Lung (tissue), 16 donors: Measurements from ENCODE around the gene ZMAT2. TPM values are rescaled to one million over a fixed set of nuclear protein-coding genes. Genes with fewer than 3 reads are reported as not detected.
"Not testable (repeated sequence)": the region's sequence is repeated elsewhere in the genome, so short reads cannot be mapped to it uniquely, and the experiment has no call there.

Experiments
- ATAC-seq: fragments of 200-7000 bp; cut with Tn5 transposase; one replicate; pipeline ENCODE4 v1.9.1; 2020; ENCODE audit warnings: moderate number of reproducible peaks; ENCODE audit not compliant: insufficient read depth, low FRiP score
- DNase-seq, 3 donors: peaks; one replicate each; pipeline ENCODE4 v3.0.0-alpha.2; 2013 to 2017
- H3K27ac ChIP-seq, 2 donors: one replicate each; pipeline ENCODE4 v1.5.1; 2013; ENCODE audit warnings: mild to moderate bottlenecking in 2 of 2, moderate library complexity in 2 of 2, control low read depth in 1 of 2, inconsistent platforms in 1 of 2, low read depth in 1 of 2, low read length in 1 of 2
- H3K27me3 ChIP-seq, 3 donors: one replicate each; pipeline ENCODE4 v1.5.1; 2013; ENCODE audit warnings: low read length in 2 of 3; ENCODE audit not compliant: control insufficient read depth in 3 of 3, insufficient read depth in 3 of 3
- H3K36me3 ChIP-seq, 4 donors: one replicate each; pipeline ENCODE4 v1.5.1; 2013; ENCODE audit warnings: low read length in 4 of 4, mild to moderate bottlenecking in 1 of 4, moderate library complexity in 1 of 4; ENCODE audit not compliant: control insufficient read depth in 4 of 4, insufficient read depth in 4 of 4
- H3K4me1 ChIP-seq, 5 donors: one replicate each; pipeline ENCODE4 v1.5.1; 2013; ENCODE audit warnings: low read length in 5 of 5, mild to moderate bottlenecking in 2 of 5, moderate library complexity in 1 of 5; ENCODE audit not compliant: control insufficient read depth in 5 of 5, insufficient read depth in 5 of 5
- H3K4me3 ChIP-seq: one replicate; pipeline ENCODE4 v1.5.1; 2013; ENCODE audit warnings: mild to moderate bottlenecking, control low read depth, moderate library complexity
- H3K9ac ChIP-seq, 2 donors: one replicate each; pipeline ENCODE4 v1.5.1; 2013; ENCODE audit warnings: low read length in 2 of 2, control low read depth in 1 of 2; ENCODE audit not compliant: insufficient read depth in 1 of 2
- H3K9me3 ChIP-seq, 4 donors: one replicate each; pipeline ENCODE4 v1.5.1; 2013; ENCODE audit warnings: low read length in 3 of 4, mild to moderate bottlenecking in 1 of 4, moderate library complexity in 1 of 4; ENCODE audit not compliant: control insufficient read depth in 4 of 4, insufficient read depth in 3 of 4
- CTCF ChIP-seq: IDR thresholded peaks from 2 replicates; pipeline ENCODE4 v1.5.1; 2012; ENCODE audit warnings: mild to moderate bottlenecking; ENCODE audit errors: control extremely low read depth, extremely low read depth
- WGBS, 2 donors: extraction: QIAGEN DNeasy Blood & Tissue Kit; methylation state at CpG; one replicate each; pipeline ENCODE4 v1.1.7; 2013; 5-methylcytosine and 5-hydroxymethylcytosine counted together
- long read RNA-seq, 5 donors: transcript quantifications; one replicate each; lab custom pipeline, GENCODE V29; 2026
- polyA plus RNA-seq, 2 donors: library from polyadenylated mRNA; stranded (reverse); fragments of 200-250 nt; gene quantifications; one replicate each; pipeline ENCODE4 v1.2.1, GENCODE V29; 2013
- total RNA-seq, 2 donors: library from RNA; depleted of rRNA in 1 of 2; stranded (reverse); fragments of >200 nt in 1 of 2; gene quantifications; one replicate each; pipeline ENCODE4 v1.2.1, GENCODE V29; 2014 to 2021
- donor health status: control.
- donor health status: control.
- donor health status: Bipolar disorder and iron deficiency.
- donor health status: healthy.
- donor health status: DM: yes; HTN: yes; CAD: no.

The ZMAT2 gene
- total RNA-seq (10 to 100 TPM; 30.2 to 43.3 TPM), polyA plus RNA-seq (10 to 100 TPM; 52.1 to 73.8 TPM)
- long read RNA-seq, donor 1, transcript ZMAT2-201 (6 exons, 1,647 nt): major isoform, 21 of 34 reads
- long read RNA-seq, donor 1, partial matches to known transcripts: 13 of 34 reads
- long read RNA-seq, donor 1, other reads (novel, unspliced or antisense): 0 of 34 reads
- long read RNA-seq, donor 2, transcript ZMAT2-201 (6 exons, 1,647 nt): major isoform, 10 of 16 reads
- long read RNA-seq, donor 2, partial matches to known transcripts: 6 of 16 reads
- long read RNA-seq, donor 2, other reads (novel, unspliced or antisense): 0 of 16 reads
- long read RNA-seq, donor 3, transcript ZMAT2-201 (6 exons, 1,647 nt): major isoform, 15 of 25 reads
- long read RNA-seq, donor 3, partial matches to known transcripts: 10 of 25 reads
- long read RNA-seq, donor 3, other reads (novel, unspliced or antisense): 0 of 25 reads
- long read RNA-seq, donor 4, transcript ZMAT2-201 (6 exons, 1,647 nt): major isoform, 14 of 14 reads
- long read RNA-seq, donor 4, partial matches to known transcripts: 0 of 14 reads
- long read RNA-seq, donor 4, other reads (novel, unspliced or antisense): 0 of 14 reads
- long read RNA-seq, donor 5, transcript ZMAT2-201 (6 exons, 1,647 nt): major isoform, 17 of 24 reads
- long read RNA-seq, donor 5, partial matches to known transcripts: 7 of 24 reads
- long read RNA-seq, donor 5, other reads (novel, unspliced or antisense): 0 of 24 reads

GRCh38 chr5:140700177-140701144 is at the start of gene ZMAT2:
Gene ZMAT2 (plus strand): TSS chr5:140700447. CDS start chr5:140700461, 14 bp downstream.
- peaks cover 0 to 13% (median 5%) of the 10 kb centered on the region in 5 donors for H3K4me1 ChIP-seq
- DNase-seq: peak; percentile 95 to 99 (median 98)
- peak within 1 kb of the TSS; percentile 80 for H3K4me3 ChIP-seq
- H3K36me3 ChIP-seq: peaks cover 46 to 70% (median 54%) of the 10 kb centered on the region in 4 donors
- no peaks in the 10 kb centered on the region for H3K9me3 ChIP-seq
- no peaks in the 10 kb centered on the region for H3K27me3 ChIP-seq
- WGBS, 2 donors: 1 to 3% methylated on average over 44 of the region's 44 CpGs
- no peak for TF ChIP-seq CTCF
- H3K9ac ChIP-seq: peak within 1 kb of the TSS; percentile 82 to 85
- peak; percentile 100 for ATAC-seq
- peak within 1 kb of the TSS; percentile 39 to 80 for H3K27ac ChIP-seq

GRCh38 chr5:140658870-140659269 is 41.4 kb upstream of the ZMAT2 start:
- no peaks in the 10 kb centered on the region for H3K27me3 ChIP-seq
- H3K9me3 ChIP-seq: no peaks in the 10 kb centered on the region
- peaks cover 0 to 2% (median 0%) of the 10 kb centered on the region in 5 donors for H3K4me1 ChIP-seq
- no peak overlapping the region for H3K9ac ChIP-seq
- 97 to 98% methylated on average over 17 of the region's 17 CpGs for WGBS, 2 donors
- H3K4me3 ChIP-seq: no peak overlapping the region
- H3K27ac ChIP-seq: no peak overlapping the region
- no peak for TF ChIP-seq CTCF
- DNase-seq (no peak), ATAC-seq (no peak)
- peaks cover 51 to 64% (median 55%) of the 10 kb centered on the region in 4 donors for H3K36me3 ChIP-seq

- not testable (repeated sequence) for ATAC-seq
These were observed 39.9 kb upstream of the ZMAT2 start for GRCh38 chr5:140660371-140660770.

More at GRCh38 chr5:140660371-140660770, 39.9 kb upstream of the ZMAT2 start:
- H3K4me3 ChIP-seq, H3K9me3 ChIP-seq, H3K4me1 ChIP-seq, DNase-seq, H3K27ac ChIP-seq, H3K9ac ChIP-seq, H3K27me3 ChIP-seq: not testable (repeated sequence)
- peaks cover 36 to 58% (median 48%) of the 10 kb centered on the region in 4 donors for H3K36me3 ChIP-seq
- WGBS, 2 donors: 89 to 90% methylated on average over 6 of the region's 6 CpGs
